SK-N-SH (cell line): ENCODE data around the gene ZNG1A.

ENCODE experiments used
- NRF1 ChIP-seq: IDR thresholded peaks from 2 replicates; pipeline ENCODE4 v1.6.1; 2012; ENCODE audit warnings: low read depth, mild to moderate bottlenecking, low read length
- POLR2AphosphoS5 ChIP-seq: IDR thresholded peaks from 2 replicates; pipeline ENCODE4 v1.6.1; 2012; ENCODE audit warnings: low read depth, low read length
- TF ChIP-seq, protein P1 (sequence below): fragments of 200-600 bp; sonication (generic); IDR thresholded peaks from 2 replicates; pipeline ENCODE4 v1.6.1; 2017; ENCODE audit warnings: antibody characterized with exemption, mild to moderate bottlenecking, moderate library complexity

- no peak for TF ChIP-seq POLR2AphosphoS5
- TF ChIP-seq, protein P1, sequence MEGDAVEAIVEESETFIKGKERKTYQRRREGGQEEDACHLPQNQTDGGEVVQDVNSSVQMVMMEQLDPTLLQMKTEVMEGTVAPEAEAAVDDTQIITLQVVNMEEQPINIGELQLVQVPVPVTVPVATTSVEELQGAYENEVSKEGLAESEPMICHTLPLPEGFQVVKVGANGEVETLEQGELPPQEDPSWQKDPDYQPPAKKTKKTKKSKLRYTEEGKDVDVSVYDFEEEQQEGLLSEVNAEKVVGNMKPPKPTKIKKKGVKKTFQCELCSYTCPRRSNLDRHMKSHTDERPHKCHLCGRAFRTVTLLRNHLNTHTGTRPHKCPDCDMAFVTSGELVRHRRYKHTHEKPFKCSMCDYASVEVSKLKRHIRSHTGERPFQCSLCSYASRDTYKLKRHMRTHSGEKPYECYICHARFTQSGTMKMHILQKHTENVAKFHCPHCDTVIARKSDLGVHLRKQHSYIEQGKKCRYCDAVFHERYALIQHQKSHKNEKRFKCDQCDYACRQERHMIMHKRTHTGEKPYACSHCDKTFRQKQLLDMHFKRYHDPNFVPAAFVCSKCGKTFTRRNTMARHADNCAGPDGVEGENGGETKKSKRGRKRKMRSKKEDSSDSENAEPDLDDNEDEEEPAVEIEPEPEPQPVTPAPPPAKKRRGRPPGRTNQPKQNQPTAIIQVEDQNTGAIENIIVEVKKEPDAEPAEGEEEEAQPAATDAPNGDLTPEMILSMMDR, result no peak
- TF ChIP-seq NRF1, result no peak
Measured at GRCh38 chr9:214648-215493, 36.0 kb upstream of the ZNG1A start, which contains the start of gene DOCK8.
